H9 (cell line): ENCODE measurements around the gene CCDC88C. TPM values are rescaled to one million over a fixed set of nuclear protein-coding genes. Genes with fewer than 3 reads are reported as not detected.

ENCODE experiments used
- DNase-seq: peaks from one replicate; pipeline ENCODE4 v3.0.0-alpha.2; 2017
- H2AFZ ChIP-seq: one replicate; pipeline ENCODE4 v1.6.1; 2013; ENCODE audit warnings: mild to moderate bottlenecking, low read length, control low read depth, moderate library complexity
- H2AK5ac ChIP-seq: 2 replicates; pipeline ENCODE4 v1.6.1; 2013; ENCODE audit warnings: low read length, control low read depth, mixed read lengths; ENCODE audit not compliant: insufficient read length
- H2BK120ac ChIP-seq: one replicate; pipeline ENCODE4 v1.6.1; 2013; ENCODE audit warnings: low read depth, mild to moderate bottlenecking, low read length, control low read depth, inconsistent platforms; ENCODE audit not compliant: poor library complexity, severe bottlenecking
- H2BK12ac ChIP-seq: 2 replicates; pipeline ENCODE4 v1.6.1; 2013; ENCODE audit warnings: low read length, control low read depth, mixed read lengths, low read depth; ENCODE audit not compliant: insufficient read length
- H2BK15ac ChIP-seq: 2 replicates; pipeline ENCODE4 v1.6.1; 2013; ENCODE audit warnings: low read depth, low read length, control low read depth
- H2BK20ac ChIP-seq: one replicate; pipeline ENCODE4 v1.6.1; 2013; ENCODE audit warnings: low read depth, mild to moderate bottlenecking, low read length, control low read depth, inconsistent platforms; ENCODE audit not compliant: poor library complexity, severe bottlenecking
- H2BK5ac ChIP-seq: 2 replicates; pipeline ENCODE4 v1.6.1; 2013; ENCODE audit warnings: low read length, control low read depth, mixed read lengths; ENCODE audit not compliant: insufficient read length
- H3K14ac ChIP-seq: 2 replicates; pipeline ENCODE4 v1.6.1; 2013; ENCODE audit warnings: low read length, control low read depth; ENCODE audit not compliant: insufficient read depth
- H3K18ac ChIP-seq: 2 replicates; pipeline ENCODE4 v1.6.1; 2013; ENCODE audit warnings: low read depth, mild to moderate bottlenecking, mixed read lengths, low read length, control low read depth; ENCODE audit not compliant: insufficient read length
- H3K23ac ChIP-seq: 2 replicates; pipeline ENCODE4 v1.6.1; 2013; ENCODE audit warnings: low read length, control low read depth, mixed read lengths, low read depth; ENCODE audit not compliant: insufficient read length
- H3K23me2 ChIP-seq: 2 replicates; pipeline ENCODE4 v1.6.1; 2013; ENCODE audit warnings: low read depth, mild to moderate bottlenecking, mixed read lengths, low read length, control low read depth; ENCODE audit not compliant: insufficient read length, poor library complexity, severe bottlenecking
- H3K27ac ChIP-seq: 2 replicates; pipeline ENCODE4 v1.5.1; 2013; ENCODE audit warnings: low read length, control low read depth, mixed read lengths, low read depth; ENCODE audit not compliant: insufficient read length
- H3K27me3 ChIP-seq: 2 replicates; pipeline ENCODE4 v1.6.1; 2013; ENCODE audit warnings: low read length, control low read depth, inconsistent platforms; ENCODE audit not compliant: insufficient read depth
- H3K4ac ChIP-seq: 2 replicates; pipeline ENCODE4 v1.6.1; 2013; ENCODE audit warnings: low read depth, mild to moderate bottlenecking, control low read depth, inconsistent platforms, low read length, moderate library complexity
- H3K4me1 ChIP-seq: 2 replicates; pipeline ENCODE4 v1.6.1; 2013; ENCODE audit warnings: low read length, control low read depth, inconsistent platforms; ENCODE audit not compliant: insufficient read depth
- H3K4me2 ChIP-seq: 2 replicates; pipeline ENCODE4 v1.6.1; 2013; ENCODE audit warnings: low read length, control low read depth, mixed read lengths; ENCODE audit not compliant: insufficient read length, insufficient read depth
- H3K56ac ChIP-seq: 2 replicates; pipeline ENCODE4 v1.6.1; 2013; ENCODE audit warnings: low read depth, mild to moderate bottlenecking, mixed read lengths, low read length, control low read depth; ENCODE audit not compliant: insufficient read length
- H3K79me1 ChIP-seq: 2 replicates; pipeline ENCODE4 v1.6.1; 2013; ENCODE audit warnings: low read depth, mild to moderate bottlenecking, moderate library complexity, low read length, control low read depth, inconsistent platforms; ENCODE audit not compliant: insufficient read depth, poor library complexity, severe bottlenecking
- H3K79me2 ChIP-seq: 2 replicates; pipeline ENCODE4 v1.6.1; 2013; ENCODE audit warnings: low read length, control low read depth, inconsistent platforms; ENCODE audit not compliant: insufficient read depth
- H3K9ac ChIP-seq: 2 replicates; pipeline ENCODE4 v1.6.1; 2013; ENCODE audit warnings: low read length, control low read depth, mixed read lengths; ENCODE audit not compliant: insufficient read length; ENCODE audit errors: extremely low read depth
- H3K9me3 ChIP-seq: one replicate; pipeline ENCODE4 v1.6.1; 2013; ENCODE audit warnings: low read depth, low read length, inconsistent platforms; ENCODE audit not compliant: control insufficient read depth
- H3T11ph ChIP-seq: one replicate; pipeline ENCODE4 v1.6.1; 2013; ENCODE audit warnings: mild to moderate bottlenecking, low read length, control low read depth, inconsistent platforms
- H4K20me1 ChIP-seq: one replicate; pipeline ENCODE4 v1.6.1; 2013; ENCODE audit not compliant: control insufficient read depth, insufficient read length, insufficient read depth
- H4K5ac ChIP-seq: 2 replicates; pipeline ENCODE4 v1.6.1; 2013; ENCODE audit warnings: low read depth, mild to moderate bottlenecking, mixed read lengths, low read length, control low read depth; ENCODE audit not compliant: insufficient read length
- H4K8ac ChIP-seq: replicated peaks from 2 replicates; pipeline ENCODE4 v1.6.1; 2013; ENCODE audit warnings: low read length, control low read depth, mixed read lengths, low read depth; ENCODE audit not compliant: insufficient read length
- H4K91ac ChIP-seq: 2 replicates; pipeline ENCODE4 v1.6.1; 2013; ENCODE audit warnings: low read depth, mild to moderate bottlenecking, moderate library complexity, mixed read lengths, low read length, control low read depth; ENCODE audit not compliant: insufficient read length
- H3K27ac Mint-ChIP-seq, 3 experiments: 2 replicates in 2 of 3; 3 replicates in 1 of 3; pipeline ENCODE4 v1.8.0; 2020 to 2021; ENCODE audit warnings: mixed read lengths in 3 of 3, mild to moderate bottlenecking in 1 of 3, moderate library complexity in 1 of 3
- H3K27me3 Mint-ChIP-seq: 2 replicates; pipeline ENCODE4 v1.8.0; 2021; ENCODE audit warnings: low read depth, mild to moderate bottlenecking, moderate library complexity, mixed read lengths
- H3K36me3 Mint-ChIP-seq, 3 experiments: 2 replicates in 2 of 3; 3 replicates in 1 of 3; pipeline ENCODE4 v1.8.0; 2020 to 2021; ENCODE audit warnings: low read depth in 3 of 3, mixed read lengths in 3 of 3; ENCODE audit not compliant: insufficient read depth in 1 of 3
- H3K4me1 Mint-ChIP-seq, 2 experiments: 2 replicates each; pipeline ENCODE4 v1.8.0; 2020; ENCODE audit warnings: mixed read lengths in 2 of 2
- H3K4me3 Mint-ChIP-seq, 2 experiments: 2 replicates in 1 of 2; 3 replicates in 1 of 2; pipeline ENCODE4 v1.8.0; 2020 to 2021; ENCODE audit warnings: mild to moderate bottlenecking in 2 of 2, mixed read lengths in 2 of 2, moderate library complexity in 1 of 2
- H3K9me3 Mint-ChIP-seq, 2 experiments: 2 replicates in 1 of 2; 3 replicates in 1 of 2; pipeline ENCODE4 v1.8.0; 2020; ENCODE audit warnings: mild to moderate bottlenecking in 2 of 2, mixed read lengths in 2 of 2, moderate library complexity in 1 of 2
- WGBS: extraction: QIAGEN DNeasy Blood & Tissue Kit; methylation state at CpG from one replicate; pipeline ENCODE4 v1.1.7; 2013; ENCODE audit warnings: missing lambda C conversion rate, low lambda C conversion rate, mixed read lengths; ENCODE audit not compliant: insufficient read length; ENCODE audit errors: extremely low coverage; 5-methylcytosine and 5-hydroxymethylcytosine counted together
- total RNA-seq: library from RNA; stranded (reverse); gene quantifications from 2 replicates; pipeline ENCODE4 v1.2.1, GENCODE V29; 2021
- TF ChIP-seq, protein P1 (sequence below): fragments of 200-600 bp; sonication (generic); conservative IDR thresholded peaks from 3 replicates; pipeline ENCODE4 v1.8.0; 2021; ENCODE audit warnings: antibody characterized with exemption, mild to moderate bottlenecking

The CCDC88C gene
- total RNA-seq, 1 experiment from 2014 or later, result 52.4 TPM

DNA sequence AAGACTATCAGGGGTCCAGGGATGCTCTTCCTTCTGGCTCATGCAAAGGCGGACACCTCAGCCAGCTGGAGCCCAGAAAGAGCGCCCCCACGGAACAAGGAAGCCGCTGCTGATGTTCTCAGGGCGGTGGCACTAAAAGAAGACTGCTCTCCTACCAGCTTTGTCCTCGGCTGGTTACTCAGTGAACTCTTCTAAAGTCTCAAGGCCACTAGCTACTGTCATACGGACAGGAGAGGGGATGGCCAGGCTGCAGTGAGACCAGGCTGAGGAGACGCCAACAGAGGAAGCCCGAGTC is 59.6 kb downstream of the CCDC88C start:
- Histone ChIP-seq H3K14ac (no peak overlapping the region), H4K5ac (no peak overlapping the region), H3T11ph (no peak overlapping the region), H3K4me2 (no peak overlapping the region), H3K27ac (no peak overlapping the region), H2BK5ac (no peak overlapping the region), H3K79me1 (peaks cover 2% of the 10 kb centered on the region), H3K23me2 (no peaks in the 10 kb centered on the region), H3K23ac (no peak overlapping the region), H2AK5ac (no peak overlapping the region), H3K27me3 (no peaks in the 10 kb centered on the region), H4K20me1 (no peaks in the 10 kb centered on the region), H2BK15ac (no peak overlapping the region), H2BK20ac (no peak overlapping the region), H2BK12ac (no peak overlapping the region), H3K4me1 (no peaks in the 10 kb centered on the region; the same call in 1 of the 2 replicates), H2BK120ac (no peak overlapping the region), H4K8ac (no peak overlapping the region), H3K56ac (no peak overlapping the region), H3K9me3 (no peaks in the 10 kb centered on the region), H4K91ac (no peak overlapping the region), H3K18ac (no peak overlapping the region), H3K79me2 (0 out of 2 replicates have a peak, but pooled peaks cover 2% of the 10 kb centered on the region), H3K9ac (no peak overlapping the region), H2AFZ (no peak overlapping the region), H3K4ac (no peak overlapping the region)
- peaks cover 4 to 17% (median 12%) of the 10 kb centered on the region in 3 experiments; a peak in 6 of 7 replicates for H3K36me3 Mint-ChIP-seq
- TF ChIP-seq, protein P1, sequence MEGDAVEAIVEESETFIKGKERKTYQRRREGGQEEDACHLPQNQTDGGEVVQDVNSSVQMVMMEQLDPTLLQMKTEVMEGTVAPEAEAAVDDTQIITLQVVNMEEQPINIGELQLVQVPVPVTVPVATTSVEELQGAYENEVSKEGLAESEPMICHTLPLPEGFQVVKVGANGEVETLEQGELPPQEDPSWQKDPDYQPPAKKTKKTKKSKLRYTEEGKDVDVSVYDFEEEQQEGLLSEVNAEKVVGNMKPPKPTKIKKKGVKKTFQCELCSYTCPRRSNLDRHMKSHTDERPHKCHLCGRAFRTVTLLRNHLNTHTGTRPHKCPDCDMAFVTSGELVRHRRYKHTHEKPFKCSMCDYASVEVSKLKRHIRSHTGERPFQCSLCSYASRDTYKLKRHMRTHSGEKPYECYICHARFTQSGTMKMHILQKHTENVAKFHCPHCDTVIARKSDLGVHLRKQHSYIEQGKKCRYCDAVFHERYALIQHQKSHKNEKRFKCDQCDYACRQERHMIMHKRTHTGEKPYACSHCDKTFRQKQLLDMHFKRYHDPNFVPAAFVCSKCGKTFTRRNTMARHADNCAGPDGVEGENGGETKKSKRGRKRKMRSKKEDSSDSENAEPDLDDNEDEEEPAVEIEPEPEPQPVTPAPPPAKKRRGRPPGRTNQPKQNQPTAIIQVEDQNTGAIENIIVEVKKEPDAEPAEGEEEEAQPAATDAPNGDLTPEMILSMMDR, result no peak
- WGBS, result no CpG with 5 or more reads among the region's 9 CpGs
- H3K27ac Mint-ChIP-seq, result no peak overlapping the region
- peaks cover 24 to 27% of the 10 kb centered on the region in 2 experiments for H3K4me1 Mint-ChIP-seq
- H3K27me3 Mint-ChIP-seq, result no peaks in the 10 kb centered on the region
- no peak for DNase-seq
- no peaks in the 10 kb centered on the region for H3K9me3 Mint-ChIP-seq
- H3K4me3 Mint-ChIP-seq, result no peak overlapping the region
